ENCODE data around the gene MORF4L1. TPM values are rescaled to one million over a fixed set of nuclear protein-coding genes. Genes with fewer than 3 reads are reported as not detected.
"Not testable (repeated sequence)": the region's sequence is repeated elsewhere in the genome, so short reads cannot be mapped to it uniquely, and the experiment has no call there.

MORF4L1 gene
- polyA plus RNA-seq, 3 donors: 680 to 768 (median 766) TPM

- not testable (repeated sequence) for DNase-seq
Observed at GRCh38 chr15:78846906-78847305, 25.8 kb upstream of the MORF4L1 start.

- DNase-seq: not testable (repeated sequence)
Observed at GRCh38 chr15:78847387-78847906, 25.2 kb upstream of the MORF4L1 start.

- DNase-seq: no peak
Observed at GRCh38 chr15:78850352-78850751, 22.3 kb upstream of the MORF4L1 start.

GRCh38 chr15:78850941-78851755 lies 21.5 kb upstream of the MORF4L1 start:
- DNase-seq: no peak

- DNase-seq: no peak
Observed at GRCh38 chr15:78853500-78853899, 19.2 kb upstream of the MORF4L1 start.

- no peak for DNase-seq
Observed at GRCh38 chr15:78854833-78855372, 17.8 kb upstream of the MORF4L1 start.

GRCh38 chr15:78855746-78856145 lies 16.9 kb upstream of the MORF4L1 start:
- DNase-seq: no peak

- peak; percentile 86 for DNase-seq
Observed at GRCh38 chr15:78859971-78860719, 12.5 kb upstream of the MORF4L1 start.

GRCh38 chr15:78865585-78865984 lies 7.1 kb upstream of the MORF4L1 start:
- not testable (repeated sequence) for DNase-seq

- not testable (repeated sequence) for DNase-seq
Observed at GRCh38 chr15:78866031-78866430, 6.7 kb upstream of the MORF4L1 start.

- no peak for DNase-seq
Observed at GRCh38 chr15:78866803-78867202, 5.9 kb upstream of the MORF4L1 start.

GRCh38 chr15:78868366-78868765 lies 4.3 kb upstream of the MORF4L1 start:
- DNase-seq: no peak

- DNase-seq: not testable (repeated sequence)
Observed at GRCh38 chr15:78871483-78872127, 1.1 kb upstream of the MORF4L1 start.

GRCh38 chr15:78872972-78873792 lies 492 bp downstream of the MORF4L1 start:
- peak; percentile 91 for DNase-seq

GRCh38 chr15:78873793-78874765 lies 1.4 kb downstream of the MORF4L1 start:
- no peak for DNase-seq

GRCh38 chr15:78875107-78875914 lies 2.6 kb downstream of the MORF4L1 start:
- no peak for DNase-seq

GRCh38 chr15:78876954-78877353 lies 4.3 kb downstream of the MORF4L1 start:
- DNase-seq: not testable (repeated sequence)

GRCh38 chr15:78878356-78878755 lies 5.7 kb downstream of the MORF4L1 start:
- no peak for DNase-seq

Measured in renal pelvis (tissue), 4 donors.